ENCODE results near the gene C1orf116. TPM values are rescaled to one million over a fixed set of nuclear protein-coding genes. Genes with fewer than 3 reads are reported as not detected.
A peak's percentile ranks its signal among the peaks of the same experiment; 100 is the strongest.
"Not testable (repeated sequence)": the region's sequence is repeated elsewhere in the genome, so short reads cannot be mapped to it uniquely, and the experiment has no call there.

The C1orf116 gene
- total and polyA plus RNA-seq, 4 experiments from 2014 or later, result 0.14 TPM; not detected in 3

DNA sequence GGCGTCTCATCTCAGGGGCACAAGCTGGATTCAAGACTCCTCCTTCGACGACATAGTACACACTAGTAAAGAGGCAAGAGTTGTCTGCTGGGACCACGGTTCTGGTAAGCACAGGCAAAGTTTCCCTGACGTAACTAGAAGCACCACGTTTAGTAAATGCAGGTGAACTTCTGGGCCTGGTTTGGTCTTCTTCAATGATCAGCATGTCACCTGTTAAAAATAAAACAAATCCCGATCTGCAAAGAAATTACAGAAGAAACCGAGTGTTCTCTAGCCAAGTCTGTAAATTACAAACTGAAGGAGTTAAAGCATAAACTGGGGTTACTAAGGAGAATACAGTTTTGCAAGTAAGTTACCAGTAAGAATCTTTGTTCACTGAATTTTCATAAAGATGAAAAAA is 17.0 kb upstream of the C1orf116 start:
- no peak for DNase-seq
- Mint-ChIP-seq H3K4me1 (peaks cover 32 to 83% (median 63%) of the 10 kb centered on the region in 4 donors), H3K4me3 (peak overlapping the region in 7 of 8 donors; percentile 54 to 100 (median 96)), H3K36me3 (peaks cover 18 to 55% of the 10 kb centered on the region in 2 donors), H3K27ac (peak overlapping the region in 4 of 7 donors; percentile 73 to 97 (median 92)), H3K9me3 (peaks cover 0 to 3% (median 0%) of the 10 kb centered on the region in 8 donors), H3K27me3 (peaks cover 0 to 2% of the 10 kb centered on the region in 2 donors)
- intact Hi-C loops (cut with micrococcal nuclease), result no loop called here
- Histone ChIP-seq H3K27ac (ENCODE audit: low read depth, low read length) (peak overlapping the region; percentile 79), H3K36me3 (ENCODE audit: insufficient read depth, low read length) (peaks cover 14% of the 10 kb centered on the region), H3K4me1 (ENCODE audit: insufficient read depth, low read length) (peaks cover 69% of the 10 kb centered on the region), H3K9me3 (ENCODE audit: control insufficient read depth in 1 of 2, low read length in 2 of 2) (no peaks in the 10 kb centered on the region), H3K27me3 (ENCODE audit: insufficient read depth, low read length) (no peaks in the 10 kb centered on the region), H3K4me3 (ENCODE audit: low read length in 2 of 2) (no peak overlapping the region)
- POLR2A ChIA-PET (ENCODE audit: partially characterized antibody), result interaction anchor here (1.0 to 1.8 kb wide), 4 partner anchors 8 to 272 kb away, joined by 3 to 8 read pairs (median 4); partner anchors contain the start of gene CD55
- CTCF ChIA-PET (ENCODE audit: partially characterized antibody), result interaction anchor here (0.9 to 4.8 kb wide), 13 partner anchors 9 to 356 kb away, joined by 3 to 62 read pairs (median 4); no protein-coding TSS in a partner anchor

GRCh38 chr1:207049054-207049453 is 16.5 kb upstream of the C1orf116 start:
- peaks cover 14% of the 10 kb centered on the region for H3K36me3 ChIP-seq (ENCODE audit: insufficient read depth, low read length)
- peak overlapping the region in 3 of 8 donors; percentile 5 to 94 (median 60) for H3K4me3 Mint-ChIP-seq
- peaks cover 0 to 3% (median 0%) of the 10 kb centered on the region in 8 donors for H3K9me3 Mint-ChIP-seq
- peaks cover 19 to 58% of the 10 kb centered on the region in 2 donors for H3K36me3 Mint-ChIP-seq
- no peak for DNase-seq
- H3K4me1 ChIP-seq (ENCODE audit: insufficient read depth, low read length), result peaks cover 69% of the 10 kb centered on the region
- no peak overlapping the region for H3K4me3 ChIP-seq (ENCODE audit: low read length in 2 of 2)
- H3K27ac Mint-ChIP-seq, result peak overlapping the region in 1 of 7 donors; percentile 89
- POLR2A ChIA-PET (ENCODE audit: partially characterized antibody), result interaction anchor here (1.0 kb wide), 1 partner anchor 273 kb away, joined by 3 read pairs; no protein-coding TSS in a partner anchor
- H3K27me3 Mint-ChIP-seq, result peaks cover 0 to 2% of the 10 kb centered on the region in 2 donors
- H3K4me1 Mint-ChIP-seq, result peaks cover 32 to 83% (median 62%) of the 10 kb centered on the region in 4 donors
- H3K9me3 ChIP-seq (ENCODE audit: control insufficient read depth in 1 of 2, low read length in 2 of 2), result no peaks in the 10 kb centered on the region
- no peak overlapping the region for H3K27ac ChIP-seq (ENCODE audit: low read depth, low read length)
- intact Hi-C loops (cut with micrococcal nuclease), result no loop called here
- H3K27me3 ChIP-seq (ENCODE audit: insufficient read depth, low read length), result no peaks in the 10 kb centered on the region
- CTCF ChIA-PET (ENCODE audit: partially characterized antibody), result interaction anchor here (1.3 to 4.8 kb wide), 3 partner anchors 18 to 31 kb away, joined by 3 to 62 read pairs (median 3); no protein-coding TSS in a partner anchor

GRCh38 chr1:207048041-207048440 is 15.5 kb upstream of the C1orf116 start:
- Histone ChIP-seq H3K9me3 (ENCODE audit: control insufficient read depth in 1 of 2, low read length in 2 of 2) (no peaks in the 10 kb centered on the region), H3K27ac (ENCODE audit: low read depth, low read length) (no peak overlapping the region), H3K4me3 (ENCODE audit: low read length in 2 of 2) (no peak overlapping the region), H3K27me3 (ENCODE audit: insufficient read depth, low read length) (no peaks in the 10 kb centered on the region), H3K36me3 (ENCODE audit: insufficient read depth, low read length) (peaks cover 14% of the 10 kb centered on the region), H3K4me1 (ENCODE audit: insufficient read depth, low read length) (peaks cover 63% of the 10 kb centered on the region)
- no peak overlapping the region for H3K27ac Mint-ChIP-seq
- H3K9me3 Mint-ChIP-seq, result peaks cover 0 to 3% (median 0%) of the 10 kb centered on the region in 8 donors
- H3K4me3 Mint-ChIP-seq, result peak overlapping the region in 1 of 8 donors; percentile 36
- ChIA-PET CTCF (ENCODE audit: partially characterized antibody) (interaction anchor here (0.9 to 4.8 kb wide), 3 partner anchors 27 to 36 kb away, joined by 3 to 62 read pairs (median 3); no protein-coding TSS in a partner anchor), POLR2A (ENCODE audit: partially characterized antibody) (no interaction called here)
- peaks cover 22 to 58% of the 10 kb centered on the region in 2 donors for H3K36me3 Mint-ChIP-seq
- DNase-seq, result no peak
- peaks cover 0 to under 1% of the 10 kb centered on the region in 2 donors for H3K27me3 Mint-ChIP-seq
- intact Hi-C loops (cut with micrococcal nuclease), result no loop called here
- peaks cover 26 to 81% (median 55%) of the 10 kb centered on the region in 4 donors for H3K4me1 Mint-ChIP-seq

DNA sequence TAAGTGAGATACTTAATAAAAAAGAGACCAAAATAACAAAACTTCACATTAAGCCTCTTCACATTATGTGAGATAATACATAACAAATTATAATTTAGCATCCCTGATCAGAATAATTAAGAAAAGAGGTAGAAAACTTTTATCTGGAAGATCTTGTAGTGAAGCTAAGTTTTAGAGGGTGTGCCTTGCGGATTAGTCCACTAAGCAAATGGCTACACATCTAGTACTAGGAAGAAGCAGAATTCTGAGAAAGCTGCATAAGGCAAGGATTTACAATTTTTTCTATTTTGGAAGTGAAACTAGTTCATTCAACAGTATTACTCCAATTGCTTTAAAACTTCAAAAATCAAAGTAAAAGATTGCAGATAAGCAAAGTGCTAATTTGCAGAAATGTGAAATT is 14.9 kb upstream of the C1orf116 start:
- Histone ChIP-seq H3K27me3 (ENCODE audit: insufficient read depth, low read length) (no peaks in the 10 kb centered on the region), H3K27ac (ENCODE audit: low read depth, low read length) (no peak overlapping the region), H3K36me3 (ENCODE audit: insufficient read depth, low read length) (peaks cover 14% of the 10 kb centered on the region), H3K9me3 (ENCODE audit: control insufficient read depth in 1 of 2, low read length in 2 of 2) (no peaks in the 10 kb centered on the region), H3K4me3 (ENCODE audit: low read length in 2 of 2) (no peak overlapping the region), H3K4me1 (ENCODE audit: insufficient read depth, low read length) (peaks cover 61% of the 10 kb centered on the region)
- peak overlapping the region in 2 of 8 donors; percentile 35 to 40 for H3K4me3 Mint-ChIP-seq
- peaks cover 26 to 77% (median 50%) of the 10 kb centered on the region in 4 donors for H3K4me1 Mint-ChIP-seq
- DNase-seq, result no peak
- POLR2A ChIA-PET (ENCODE audit: partially characterized antibody), result no interaction called here
- intact Hi-C loops (cut with micrococcal nuclease), result no loop called here
- H3K36me3 Mint-ChIP-seq, result peaks cover 28 to 53% of the 10 kb centered on the region in 2 donors
- H3K27ac Mint-ChIP-seq, result peak overlapping the region in 1 of 7 donors; percentile 16
- H3K27me3 Mint-ChIP-seq, result no peaks in the 10 kb centered on the region
- no peaks in the 10 kb centered on the region for H3K9me3 Mint-ChIP-seq
- CTCF ChIA-PET (ENCODE audit: partially characterized antibody), result interaction anchor here (4.8 kb wide), 1 partner anchor 32 kb away, joined by 62 read pairs; no protein-coding TSS in a partner anchor

- Mint-ChIP-seq H3K4me3 (peak overlapping the region in 1 of 8 donors; percentile 15), H3K9me3 (no peaks in the 10 kb centered on the region), H3K36me3 (peaks cover 29 to 53% of the 10 kb centered on the region in 2 donors), H3K4me1 (peaks cover 19 to 60% (median 37%) of the 10 kb centered on the region in 4 donors), H3K27me3 (no peaks in the 10 kb centered on the region), H3K27ac (peak overlapping the region in 2 of 7 donors; percentile 57 to 59)
- POLR2A ChIA-PET (ENCODE audit: partially characterized antibody), result interaction anchor here (1.4 kb wide), 1 partner anchor 8 kb away, joined by 4 read pairs; the partner anchor contains the start of gene PFKFB2
- CTCF ChIA-PET (ENCODE audit: partially characterized antibody), result interaction anchor here (0.9 kb wide), 1 partner anchor 30 kb away, joined by 3 read pairs; no protein-coding TSS in a partner anchor
- DNase-seq, result no peak
- no peaks in the 10 kb centered on the region for H3K9me3 ChIP-seq (ENCODE audit: control insufficient read depth in 1 of 2, low read length in 2 of 2)
- intact Hi-C loops (cut with micrococcal nuclease), result no loop called here
- no peak overlapping the region for H3K27ac ChIP-seq (ENCODE audit: low read depth, low read length)
- peaks cover 47% of the 10 kb centered on the region for H3K4me1 ChIP-seq (ENCODE audit: insufficient read depth, low read length)
- H3K4me3 ChIP-seq (ENCODE audit: low read length in 2 of 2), result no peak overlapping the region
- no peaks in the 10 kb centered on the region for H3K27me3 ChIP-seq (ENCODE audit: insufficient read depth, low read length)
- peaks cover 14% of the 10 kb centered on the region for H3K36me3 ChIP-seq (ENCODE audit: insufficient read depth, low read length)
Observed at GRCh38 chr1:207045453-207045852, 12.9 kb upstream of the C1orf116 start.

DNA sequence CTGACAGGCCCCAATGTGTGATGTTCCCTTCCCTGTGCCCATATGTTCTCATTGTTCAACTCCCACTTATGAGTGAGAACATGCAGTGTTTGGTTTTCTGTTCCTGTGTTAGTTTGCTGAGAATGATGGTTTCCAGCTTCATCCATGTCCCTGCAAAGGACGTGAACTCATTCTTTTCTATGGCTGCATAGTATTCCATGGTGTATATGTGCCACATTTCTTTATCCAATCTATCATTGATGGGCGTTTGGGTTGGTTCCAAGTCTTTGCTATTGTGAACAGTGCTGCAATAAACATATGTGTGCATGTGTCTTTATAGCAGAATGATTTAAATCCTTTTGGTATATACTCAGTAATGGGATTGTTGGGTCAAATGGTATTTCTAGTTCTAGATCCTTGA is 8.8 kb upstream of the C1orf116 start:
- H3K27ac ChIP-seq (ENCODE audit: low read depth, low read length); intact Hi-C loops (cut with micrococcal nuclease); CTCF ChIA-PET (ENCODE audit: partially characterized antibody); H3K27ac Mint-ChIP-seq; H3K4me3 Mint-ChIP-seq; H3K27me3 Mint-ChIP-seq; H3K9me3 Mint-ChIP-seq; DNase-seq; H3K4me3 ChIP-seq (ENCODE audit: low read length in 2 of 2); H3K9me3 ChIP-seq (ENCODE audit: control insufficient read depth in 1 of 2, low read length in 2 of 2); H3K27me3 ChIP-seq (ENCODE audit: insufficient read depth, low read length); H3K36me3 ChIP-seq (ENCODE audit: insufficient read depth, low read length): not testable (repeated sequence)
- H3K4me1 ChIP-seq (ENCODE audit: insufficient read depth, low read length), result peaks cover 18% of the 10 kb centered on the region
- peaks cover 8 to 27% (median 12%) of the 10 kb centered on the region in 4 donors for H3K4me1 Mint-ChIP-seq
- POLR2A ChIA-PET (ENCODE audit: partially characterized antibody), result interaction anchor here (0.6 to 1.0 kb wide), 2 partner anchors 9 to 39 kb away, joined by 3 to 4 read pairs; no protein-coding TSS in a partner anchor
- H3K36me3 Mint-ChIP-seq, result peaks cover 20% of the 10 kb centered on the region in 2 donors

GRCh38 chr1:207040181-207040533 is 7.6 kb upstream of the C1orf116 start:
- no peak overlapping the region for H3K4me3 ChIP-seq (ENCODE audit: low read length in 2 of 2)
- no peak for DNase-seq
- H3K4me1 ChIP-seq (ENCODE audit: insufficient read depth, low read length), result peaks cover 6% of the 10 kb centered on the region
- Mint-ChIP-seq H3K4me1 (peaks cover 3 to 15% (median 6%) of the 10 kb centered on the region in 4 donors), H3K9me3 (no peaks in the 10 kb centered on the region), H3K4me3 (no peak overlapping the region), H3K36me3 (peaks cover 8 to 14% of the 10 kb centered on the region in 2 donors), H3K27me3 (peaks cover 2% of the 10 kb centered on the region in 2 donors), H3K27ac (no peak overlapping the region)
- CTCF ChIA-PET (ENCODE audit: partially characterized antibody), result interaction anchor here (0.5 to 1.9 kb wide), 2 partner anchors 44 to 436 kb away, joined by 3 to 4 read pairs; no protein-coding TSS in a partner anchor
- intact Hi-C loops (cut with micrococcal nuclease), result no loop called here
- no peaks in the 10 kb centered on the region for H3K36me3 ChIP-seq (ENCODE audit: insufficient read depth, low read length)
- no peak overlapping the region for H3K27ac ChIP-seq (ENCODE audit: low read depth, low read length)
- POLR2A ChIA-PET (ENCODE audit: partially characterized antibody), result no interaction called here
- H3K9me3 ChIP-seq (ENCODE audit: control insufficient read depth in 1 of 2, low read length in 2 of 2), result no peaks in the 10 kb centered on the region
- H3K27me3 ChIP-seq (ENCODE audit: insufficient read depth, low read length), result no peaks in the 10 kb centered on the region
